ENCODE results near the gene MISP.

Gene MISP

DNA sequence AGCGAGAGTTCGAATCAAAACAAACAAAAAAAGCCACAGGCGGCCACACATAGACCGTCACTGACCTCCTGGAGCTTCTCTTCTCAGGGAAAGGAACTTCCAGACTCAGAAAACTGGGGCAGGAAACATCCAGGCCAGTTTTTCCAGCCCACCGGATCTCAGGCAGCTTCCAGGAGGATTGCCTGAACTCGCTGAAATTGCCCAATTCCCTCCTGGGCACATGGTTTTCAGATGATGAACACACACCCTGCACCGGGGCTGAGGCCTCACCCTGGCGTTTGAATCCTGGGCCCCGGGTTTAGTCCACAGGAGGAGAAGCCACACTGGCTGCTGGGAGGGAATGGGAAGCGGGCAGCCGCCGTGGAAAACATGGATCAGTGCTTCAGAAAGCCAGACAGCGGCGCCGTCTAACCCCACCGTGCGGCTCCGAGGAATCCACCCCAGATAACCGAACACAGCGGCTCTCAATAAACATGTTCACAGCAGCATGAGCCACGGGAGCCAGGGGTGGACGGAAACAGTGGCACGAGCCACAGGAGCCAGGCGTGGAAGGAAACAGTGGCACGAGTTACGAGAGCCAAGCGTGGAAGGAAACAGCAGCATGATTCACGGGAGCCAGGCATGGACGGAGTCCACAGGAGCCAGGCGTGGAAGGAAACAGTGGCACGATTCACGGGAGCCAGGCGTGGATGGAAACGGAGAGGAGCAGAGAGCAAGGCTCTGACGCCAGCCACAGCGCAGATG is 28.2 kb downstream of the MISP start:
- DNase-seq = no peak

DNA sequence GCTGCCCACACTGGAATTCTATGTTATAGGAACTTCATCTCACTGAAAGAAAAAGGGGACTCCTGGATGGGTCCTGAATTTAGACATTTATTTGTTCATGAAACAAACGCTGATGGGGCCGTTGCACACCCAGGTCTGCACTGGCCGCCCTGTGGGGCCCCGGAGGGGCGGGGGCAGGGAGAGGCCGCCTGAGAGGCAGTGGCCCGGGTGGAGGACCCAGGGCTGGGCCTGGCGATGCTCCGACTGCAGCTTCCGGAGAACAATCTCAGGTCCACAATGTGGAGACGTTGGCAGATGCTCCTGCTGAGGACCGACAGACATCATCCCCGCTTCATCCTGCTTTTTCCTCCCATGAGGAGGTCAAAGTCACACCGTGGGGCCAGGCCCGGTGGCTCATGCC is 30.0 kb downstream of the MISP start:
- DNase-seq = no peak

DNA sequence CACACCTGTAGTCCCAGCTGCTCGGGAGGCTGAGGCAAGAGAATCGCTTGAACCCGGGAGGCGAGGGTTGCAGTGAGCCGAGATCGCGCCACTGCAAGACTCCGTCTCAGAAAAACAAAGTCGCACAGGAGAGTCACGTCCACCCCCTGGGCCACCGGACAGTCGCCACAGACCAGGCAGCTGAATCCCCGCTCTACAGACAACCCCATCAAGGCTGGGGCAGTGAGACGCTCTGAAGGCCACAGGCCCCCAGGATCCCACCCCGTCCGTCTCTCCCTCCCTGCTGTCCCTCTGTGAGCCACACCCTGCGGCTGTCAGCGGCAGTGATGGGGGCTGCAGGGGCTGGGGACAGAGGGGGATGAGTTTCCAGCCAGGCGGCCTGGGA is 30.9 kb downstream of the MISP start:
- DNase-seq = no peak

DNA sequence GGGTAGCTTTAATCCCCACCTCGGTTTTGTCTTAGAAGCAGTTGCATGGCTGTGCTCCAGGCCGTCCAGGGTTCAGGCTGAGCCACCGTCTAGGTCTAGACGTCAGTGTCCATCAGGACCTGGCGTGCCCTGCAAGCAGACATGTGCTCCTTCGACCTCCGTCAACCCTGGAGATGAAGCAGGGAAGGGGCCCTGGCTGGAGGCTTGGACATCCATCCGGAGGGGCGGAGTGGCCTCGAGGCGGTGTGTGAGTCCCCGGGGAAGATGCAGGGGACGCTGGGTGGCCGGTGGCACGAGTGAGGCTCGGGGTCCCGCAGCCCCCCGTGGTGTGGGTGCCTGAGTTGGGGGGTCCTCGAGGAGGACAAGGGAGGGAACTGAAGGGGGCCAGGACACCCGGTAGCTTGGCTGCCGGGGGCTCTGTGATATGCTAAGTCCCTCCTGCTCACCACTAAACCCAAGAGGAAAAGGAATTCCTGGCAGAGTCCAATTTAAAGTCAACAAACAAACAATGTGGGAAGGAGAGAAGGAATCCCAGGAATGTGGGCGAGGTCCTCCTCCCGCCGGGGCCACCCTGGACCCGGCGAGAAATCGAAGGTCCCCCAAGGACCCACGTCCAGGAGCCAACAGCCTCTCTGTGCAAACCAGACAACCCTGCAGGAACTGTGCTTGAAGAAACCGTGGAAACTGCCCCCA is 31.4 kb downstream of the MISP start:
- no peak for DNase-seq

DNA sequence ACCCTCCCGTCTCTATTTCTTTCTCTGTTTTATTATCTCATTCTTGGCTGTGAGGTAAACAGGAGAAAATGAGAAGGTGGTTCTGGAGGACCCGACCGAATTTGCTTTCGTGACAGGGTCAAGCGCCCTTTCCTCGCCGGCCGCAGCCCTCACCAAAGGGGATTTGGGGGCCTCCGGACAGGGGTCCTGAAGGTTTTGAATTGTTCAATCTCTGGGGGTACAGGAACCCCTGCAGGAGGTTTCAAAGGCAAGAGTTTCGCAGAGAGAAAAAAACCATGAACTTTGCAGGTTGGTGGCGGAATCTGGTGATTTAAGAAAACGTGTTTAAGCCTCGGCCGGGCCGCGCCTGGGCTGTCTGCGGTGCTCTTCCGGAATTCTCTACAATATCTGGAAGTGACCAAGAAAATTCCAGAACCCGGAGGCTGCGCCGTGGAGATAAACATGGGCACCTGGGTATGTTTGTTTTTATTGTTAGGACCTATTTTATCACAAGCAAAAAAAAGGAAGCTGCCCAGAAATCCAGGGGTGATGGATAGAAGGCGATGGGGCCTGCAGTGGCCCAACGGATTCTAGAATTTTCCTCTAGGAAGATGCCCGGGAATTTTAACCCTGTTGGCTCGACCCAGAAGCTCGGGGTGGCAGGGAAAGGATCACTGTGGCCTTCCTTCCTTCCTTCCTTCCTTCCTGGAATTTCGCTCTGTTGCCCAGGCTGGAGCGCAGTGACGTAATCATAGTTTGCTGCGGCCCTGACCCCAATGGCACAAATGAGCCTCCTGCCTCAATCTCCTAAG is 32.2 kb downstream of the MISP start:
- DNase-seq = no peak

DNA sequence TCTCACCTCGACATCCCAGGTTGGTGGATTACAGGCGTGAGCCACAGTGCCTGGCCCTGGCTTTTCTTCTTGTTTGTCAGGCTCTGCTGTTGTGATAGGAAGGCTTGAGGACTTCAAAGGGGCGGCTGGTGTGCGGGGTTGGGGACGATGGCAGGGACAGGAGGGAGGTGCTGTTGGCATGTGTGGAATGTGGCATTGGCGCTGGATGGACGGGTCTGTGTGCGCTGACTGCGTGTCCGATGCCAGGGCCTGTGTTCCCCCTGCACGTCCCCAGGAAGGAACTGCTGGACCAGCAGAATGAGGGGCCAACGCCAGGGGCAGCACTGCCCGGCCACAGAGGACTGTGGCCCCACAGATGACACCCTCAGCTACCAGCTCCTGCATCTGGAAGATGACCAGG is 33.6 kb downstream of the MISP start:
- no peak for DNase-seq

DNA sequence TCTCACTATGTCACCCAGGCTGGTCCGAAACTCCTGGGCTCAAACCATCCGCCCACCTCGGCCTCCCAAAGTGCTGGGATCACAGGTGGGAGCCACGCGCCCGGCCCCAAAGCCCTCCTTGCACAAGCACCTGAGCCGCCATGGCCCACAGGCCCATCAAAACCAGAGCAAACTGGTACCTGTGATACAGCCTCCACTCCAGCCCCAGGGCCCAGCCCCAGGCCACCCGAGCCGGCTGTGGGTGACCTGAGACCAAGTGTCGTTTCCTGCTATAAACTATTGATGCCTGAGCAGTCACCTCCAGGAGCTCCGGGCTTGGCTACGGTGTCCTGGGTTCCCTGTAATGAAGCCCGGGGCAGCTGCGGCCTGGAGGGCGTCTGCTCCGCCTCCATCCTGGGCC is 36.6 kb downstream of the MISP start:
- no peak for DNase-seq

DNA sequence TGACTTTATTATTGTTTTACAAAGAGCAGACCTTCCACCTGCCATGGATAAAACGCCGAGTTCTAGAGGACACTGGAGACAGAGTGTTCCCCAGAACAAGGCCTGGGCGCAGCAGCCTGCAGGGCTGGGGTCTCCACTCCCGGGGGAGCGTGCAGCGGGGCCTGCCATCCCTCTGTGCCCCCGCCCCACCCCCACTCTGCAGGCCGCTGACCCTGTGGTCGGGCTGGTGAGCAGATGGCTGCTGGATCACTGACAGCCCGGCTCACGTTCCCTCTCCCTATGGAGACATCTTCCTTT is 37.7 kb downstream of the MISP start:
- DNase-seq = no peak

DNA sequence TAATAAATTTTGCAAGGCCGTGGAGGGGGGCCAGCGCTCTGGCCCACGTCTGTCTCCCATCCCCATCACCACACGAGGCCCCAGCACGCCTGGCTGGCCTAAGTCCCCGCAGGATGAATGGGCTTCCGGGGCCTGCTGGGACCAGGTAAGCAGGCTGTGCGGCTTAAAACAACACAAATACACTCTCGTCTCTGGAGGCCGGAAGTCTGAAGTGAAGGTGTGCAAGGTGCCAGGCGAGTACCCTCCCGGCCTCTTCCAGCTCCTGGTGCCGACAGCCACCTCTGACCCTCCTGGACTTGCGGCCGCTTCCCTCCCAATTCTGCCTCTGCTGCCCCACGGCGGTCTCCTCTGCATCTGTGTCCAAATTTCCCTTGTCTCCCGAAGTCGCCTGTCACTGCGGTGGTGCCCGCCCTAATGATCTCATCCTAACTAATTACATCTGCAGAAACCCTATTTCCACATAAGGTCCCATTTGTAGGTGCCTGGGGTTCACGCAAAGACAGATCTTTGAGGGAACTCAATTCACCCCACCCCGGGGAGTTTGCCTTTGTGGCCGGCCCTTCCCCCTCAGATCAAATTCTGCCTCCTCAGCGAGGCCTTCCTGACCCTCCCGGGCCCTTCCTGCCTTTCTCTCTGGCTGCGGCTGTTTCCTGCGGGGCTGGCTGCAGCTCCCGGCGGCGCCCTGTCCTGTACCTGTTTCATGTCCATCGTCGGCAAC is 38.2 kb downstream of the MISP start:
- DNase-seq = no peak

DNA sequence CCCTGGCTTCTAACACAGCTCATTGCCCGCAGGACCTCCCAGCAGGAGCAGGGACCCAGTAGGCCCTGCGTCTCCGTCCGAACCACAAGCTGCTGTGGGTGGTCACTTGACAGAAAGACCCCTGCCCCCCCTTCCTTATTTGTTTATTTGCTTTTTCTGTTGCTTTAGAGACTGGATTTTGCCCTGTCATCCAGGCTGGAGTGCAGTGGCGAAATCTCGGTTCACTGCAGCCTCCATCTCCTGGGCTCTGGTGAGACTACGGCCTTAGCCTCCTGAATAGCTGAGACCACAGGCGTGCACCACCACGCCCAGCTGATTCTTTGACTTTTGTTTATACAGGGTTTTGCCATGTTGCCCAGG is 38.8 kb downstream of the MISP start:
- no peak for DNase-seq

DNA sequence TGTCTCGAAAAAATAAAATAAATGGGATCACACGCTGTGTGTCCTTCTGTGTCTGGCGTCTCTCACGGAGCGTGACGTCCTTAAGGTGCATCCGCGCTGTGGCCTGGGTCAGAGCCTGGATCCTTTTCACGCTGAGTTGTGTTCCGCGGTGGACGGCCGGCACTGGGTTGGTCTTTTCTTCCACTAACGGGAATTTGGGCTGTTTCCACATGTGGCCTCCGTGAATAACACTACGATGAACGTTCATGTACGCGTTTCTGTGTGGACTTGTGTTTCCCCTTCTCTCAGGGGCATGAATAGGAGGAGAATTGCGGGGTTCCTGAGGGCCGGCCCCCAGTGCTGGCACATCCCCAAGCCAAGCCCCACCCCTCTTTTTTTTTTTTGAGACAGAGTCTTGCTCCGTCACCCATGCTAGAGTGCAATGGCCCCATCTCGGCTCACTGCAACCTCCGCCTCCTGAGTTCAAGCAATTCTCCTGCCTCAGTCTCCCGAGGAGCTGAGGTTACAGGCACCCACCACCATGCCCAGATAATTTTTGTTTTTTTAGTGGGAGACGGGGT is 40.2 kb downstream of the MISP start:
- DNase-seq = no peak

DNA sequence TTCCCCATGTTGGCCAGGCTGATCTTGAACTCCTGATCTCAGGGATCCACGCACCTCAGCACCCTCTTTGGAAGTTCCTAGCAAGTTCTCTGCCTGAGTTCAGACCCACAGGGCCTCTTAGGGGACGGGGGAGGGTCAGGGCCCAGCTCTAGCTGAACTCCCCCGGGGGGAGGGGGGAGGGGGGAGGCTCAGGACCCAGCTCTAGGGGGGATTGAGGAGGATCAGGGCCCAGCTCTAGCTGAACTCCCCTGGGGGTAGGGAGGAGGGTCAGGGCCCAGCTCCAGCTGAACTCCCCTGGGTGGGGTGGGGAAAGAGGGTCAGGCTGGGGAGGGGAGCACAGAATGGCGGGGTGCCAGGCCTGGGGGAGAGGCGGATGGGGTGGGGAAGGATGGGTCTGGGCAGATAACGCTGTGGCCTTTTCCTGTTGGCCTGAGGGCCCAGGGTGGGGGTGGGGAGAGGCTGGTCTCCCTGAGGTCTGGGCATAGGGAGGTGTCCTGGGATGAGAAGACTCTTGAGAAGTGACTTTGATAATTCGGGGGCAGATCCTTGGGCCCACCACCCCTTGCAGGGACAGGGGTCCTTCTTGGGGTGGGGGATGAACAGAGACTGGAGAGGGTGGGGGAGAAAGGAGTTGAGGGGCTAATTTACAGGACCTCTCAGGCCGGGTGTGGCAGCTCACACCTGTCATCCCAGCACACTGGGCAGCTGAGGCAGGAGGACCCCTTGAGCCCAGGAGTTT is 40.8 kb downstream of the MISP start:
- DNase-seq = no peak

DNA sequence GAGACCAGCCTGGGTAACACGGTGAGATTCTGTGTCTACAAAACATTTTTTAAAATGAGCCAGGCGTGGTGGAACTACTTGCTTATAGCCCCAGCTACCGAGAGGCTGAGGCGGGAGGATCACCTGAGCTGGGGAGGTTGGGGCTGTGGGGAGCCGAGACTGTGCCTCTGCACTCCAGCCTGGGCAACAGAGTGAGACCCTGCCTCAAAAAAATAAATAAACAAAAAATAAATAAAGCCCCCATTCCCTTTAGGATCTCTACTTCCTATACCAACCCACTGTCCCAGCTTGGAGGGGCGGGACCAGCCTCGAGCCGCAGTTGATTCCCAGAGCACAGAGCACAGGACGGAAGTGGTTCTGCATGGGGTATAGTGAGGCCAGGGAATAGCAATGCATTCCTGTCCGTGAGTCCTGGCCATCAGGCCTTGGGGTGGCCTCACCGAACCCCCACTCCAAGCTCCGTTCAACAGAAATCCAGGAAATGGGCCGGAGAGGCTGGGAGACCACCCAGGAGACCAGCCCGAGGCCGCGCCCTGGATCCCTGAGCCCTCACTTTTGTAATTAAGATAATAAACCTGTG is 41.5 kb downstream of the MISP start:
- DNase-seq = no peak

DNA sequence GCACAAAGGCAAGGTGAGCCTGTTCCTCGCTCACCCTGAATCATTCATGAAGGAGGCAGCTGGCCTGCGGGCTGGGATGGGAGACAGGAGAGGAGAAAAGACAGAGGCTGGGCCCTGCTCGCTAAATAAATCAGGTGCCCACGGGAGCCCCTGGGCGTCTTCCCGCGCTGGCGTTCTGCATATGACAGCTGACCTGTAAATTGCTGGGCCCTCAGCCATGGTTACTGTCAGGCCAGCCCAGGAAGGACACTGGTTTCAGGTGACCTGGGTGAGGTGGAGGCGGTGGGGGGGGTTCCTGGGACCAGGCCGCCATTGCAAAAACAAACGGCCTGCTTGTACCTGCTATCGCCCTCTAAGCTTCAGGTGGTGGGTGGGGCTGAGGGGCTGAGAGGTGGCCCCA is 42.9 kb downstream of the MISP start:
- no peak for DNase-seq

DNA sequence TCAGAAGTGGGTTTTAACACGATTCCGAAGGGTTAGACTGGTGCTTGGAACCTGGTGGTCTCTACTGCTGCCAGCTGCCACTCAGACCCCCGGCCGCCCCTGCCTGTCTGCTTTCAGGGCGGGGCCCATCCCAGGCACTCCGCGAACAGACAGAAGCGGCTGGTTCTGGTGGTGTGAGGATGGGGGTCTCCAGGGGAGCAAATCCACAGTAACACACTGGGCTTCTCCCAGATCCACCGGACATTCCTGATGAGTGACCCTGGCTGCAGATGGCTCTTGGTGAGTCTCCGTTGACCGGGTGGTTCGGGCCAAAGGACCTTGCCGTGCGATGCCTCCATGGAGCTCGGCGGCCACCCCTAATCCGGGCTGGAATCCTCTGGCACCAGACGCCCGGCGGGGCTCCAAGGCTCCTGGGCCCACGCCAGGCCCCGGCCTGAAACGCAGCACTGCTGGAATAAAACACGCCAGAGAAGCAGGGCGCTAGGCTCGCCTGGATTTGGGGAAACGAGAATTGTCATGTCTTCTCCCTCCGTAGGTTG is 44.2 kb downstream of the MISP start:
- DNase-seq = no peak

DNA sequence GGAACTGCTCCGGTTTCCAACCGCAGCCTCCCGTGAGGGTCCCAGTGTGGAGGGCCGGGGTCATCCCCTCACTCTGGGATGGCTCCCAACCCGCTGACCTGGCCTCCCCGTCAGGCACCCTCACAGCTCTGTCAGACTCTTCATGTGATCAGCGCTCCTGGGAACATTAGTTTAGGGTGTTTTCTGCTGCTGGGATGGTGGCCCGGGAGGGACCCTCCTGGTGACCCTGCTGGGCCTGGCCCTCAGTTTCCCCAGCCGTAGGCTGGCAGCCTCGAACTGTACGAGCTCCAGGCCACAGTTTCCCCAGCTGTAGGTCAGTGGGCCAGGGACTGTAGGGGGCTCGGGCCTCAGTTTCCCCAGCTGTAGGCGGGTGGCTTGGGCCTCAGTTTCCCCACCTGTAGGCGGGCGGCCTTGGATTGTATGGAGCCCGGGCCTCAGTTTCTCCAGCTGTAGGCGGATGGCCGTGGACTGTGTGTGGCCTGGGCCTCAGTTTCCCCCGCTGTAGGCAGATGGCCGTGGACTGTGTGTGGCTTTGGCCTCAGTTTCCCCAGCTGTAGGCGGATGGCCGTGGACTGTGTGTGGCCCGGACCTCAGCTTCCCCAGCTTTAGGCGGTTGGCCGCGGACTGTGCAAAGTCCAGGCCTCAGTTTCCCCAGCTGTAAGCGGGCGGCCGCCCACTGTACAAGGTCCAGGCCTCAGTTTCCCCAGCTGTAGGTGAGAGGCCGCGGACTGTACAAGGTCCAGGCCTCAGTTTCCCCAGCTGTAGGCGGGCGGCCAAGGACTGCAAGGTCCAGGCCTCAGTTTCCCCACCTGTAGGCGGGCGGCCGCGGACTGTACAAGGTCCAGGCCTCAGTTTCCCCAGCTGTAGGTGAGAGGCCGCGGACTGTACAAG is 45.0 kb downstream of the MISP start:
- no peak for DNase-seq

DNA sequence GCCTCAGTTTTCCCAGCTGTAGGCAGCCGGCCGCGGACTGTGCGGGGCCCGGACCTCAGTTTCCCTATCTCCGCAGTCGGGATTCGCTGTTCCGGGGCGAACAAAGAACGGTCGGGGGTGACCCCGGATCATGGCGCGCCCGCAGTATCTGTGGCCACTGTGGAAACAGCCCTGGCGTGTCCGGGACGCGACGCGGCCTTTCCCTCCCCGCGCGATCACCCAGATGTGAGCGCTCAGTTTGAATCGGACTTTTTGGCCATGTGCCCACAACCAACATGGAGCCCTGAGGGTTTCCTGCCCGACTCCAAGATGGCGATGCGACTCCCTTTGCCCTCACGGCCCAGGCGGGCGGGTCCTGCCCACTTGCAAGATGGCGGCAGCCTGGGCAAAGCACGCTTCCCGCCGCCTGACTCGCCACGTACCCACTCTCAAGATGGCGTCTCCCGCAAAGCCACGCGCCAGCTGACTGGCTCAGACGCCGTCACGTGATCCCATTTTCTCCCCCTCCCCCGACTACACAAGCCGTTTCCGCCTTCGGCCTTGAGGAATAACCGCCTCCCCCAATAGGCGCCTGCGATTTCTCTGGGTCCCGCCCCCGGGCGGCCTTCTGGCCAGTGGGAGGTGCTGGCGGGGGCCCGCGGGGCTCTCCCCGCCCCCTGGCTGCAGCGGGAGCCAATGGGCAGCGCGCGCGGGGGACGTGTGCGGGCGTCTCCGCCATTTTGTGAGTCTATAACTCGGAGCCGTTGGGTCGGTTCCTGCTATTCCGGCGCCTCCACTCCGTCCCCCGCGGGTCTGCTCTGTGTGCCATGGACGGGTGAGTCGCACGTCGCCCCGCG is 46.0 kb downstream of the MISP start, which contains the start of gene PTBP1:
TSS of gene PTBP1 (plus strand) at position 761 of the 836 bp plus-strand sequence. CDS start at position 807, 46 bp downstream.
- DNase-seq = peak; percentile 100

DNA sequence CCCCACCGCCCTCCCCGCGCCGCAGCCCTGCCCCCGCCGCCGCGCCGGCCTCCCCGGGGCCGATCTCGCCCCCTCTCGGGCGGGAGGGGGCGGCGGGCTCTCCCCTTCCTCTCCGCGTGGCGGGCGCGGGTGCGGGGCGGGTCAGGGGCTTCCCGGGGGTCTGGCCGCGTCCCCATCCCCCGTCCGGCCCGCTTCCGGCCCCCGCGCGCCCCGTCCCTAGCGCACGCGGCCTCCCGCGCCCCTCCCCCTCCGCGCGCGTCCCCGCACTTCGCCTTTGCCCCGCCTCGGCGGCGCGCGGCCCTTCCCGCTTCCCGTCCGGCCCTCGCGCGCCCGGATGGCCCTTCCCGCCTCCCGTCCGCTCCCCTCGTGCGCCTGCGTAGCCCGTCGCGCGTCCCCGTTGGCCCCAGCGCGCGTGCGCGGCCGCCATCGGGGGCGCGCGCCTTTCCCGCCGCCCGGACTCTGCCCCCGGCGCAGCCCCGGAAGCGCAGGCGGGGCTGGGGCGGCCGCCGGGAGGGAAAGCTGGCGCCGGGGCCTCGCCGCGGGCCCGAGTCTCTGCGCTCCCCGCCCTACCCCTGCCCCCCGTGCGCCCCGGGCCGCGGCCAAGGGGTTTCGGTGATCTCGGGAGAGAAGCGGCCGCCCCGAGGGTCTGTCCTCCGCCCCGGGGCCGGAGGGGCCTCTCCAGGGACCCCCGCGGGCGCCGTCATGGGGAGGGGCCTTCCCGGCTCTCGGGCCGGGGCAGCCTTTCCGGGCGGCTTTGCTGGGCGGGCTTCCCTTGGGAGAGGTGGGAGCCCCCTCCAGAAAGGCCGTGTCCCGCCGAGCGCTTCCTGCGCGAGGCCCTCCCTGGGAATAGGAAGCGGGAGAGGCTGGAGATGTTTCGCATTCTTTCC is 46.9 kb downstream of the MISP start:
- DNase-seq = peak; percentile 89
